SK-N-MC (cell line): ENCODE measurements around the gene NLRP9.
"Not testable (repeated sequence)": the region's sequence is repeated elsewhere in the genome, so short reads cannot be mapped to it uniquely, and the experiment has no call there.

ENCODE experiments used
- DNase-seq: peaks from one replicate; pipeline ENCODE4 v3.0.0-alpha.2; 2011; ENCODE audit warnings: low read depth, low spot score
- H3K27ac ChIP-seq: fragments of 200-600 bp; sonication (generic); 2 replicates; pipeline ENCODE4 v1.5.1; 2016; ENCODE audit warnings: mixed run types
- H3K36me3 ChIP-seq: fragments of 200-600 bp; sonication (generic); 2 replicates; pipeline ENCODE4 v1.6.1; 2017; ENCODE audit warnings: antibody characterized with exemption, low read length, mixed read lengths; ENCODE audit not compliant: insufficient read depth
- H3K4me3 ChIP-seq: fragments of 200-600 bp; sonication (generic); 2 replicates; pipeline ENCODE4 v1.5.1; 2016
- H3K9ac ChIP-seq: fragments of 200-600 bp; sonication (generic); 2 replicates; pipeline ENCODE4 v1.8.0; 2017; ENCODE audit warnings: mixed run types, mixed read lengths; ENCODE audit not compliant: insufficient read length
- H3K9me3 ChIP-seq: fragments of 200-600 bp; sonication (generic); 2 replicates; pipeline ENCODE4 v1.6.1; 2017; ENCODE audit warnings: low read depth, mild to moderate bottlenecking, antibody characterized with exemption, low read length, moderate library complexity, mixed read lengths
- EZH2 ChIP-seq: fragments of 200-600 bp; sonication (generic); IDR thresholded peaks from one replicate; pipeline ENCODE4 v1.6.1; 2017; ENCODE audit warnings: antibody characterized with exemption
- FOXP2 ChIP-seq: optimal IDR thresholded peaks from 2 replicates; pipeline ENCODE3; 2011; ENCODE audit warnings: mild to moderate bottlenecking, moderate library complexity; ENCODE audit not compliant: insufficient read depth; ENCODE audit errors: extremely low read length, control extremely low read depth
- POLR2AphosphoS5 ChIP-seq: IDR thresholded peaks from 2 replicates; pipeline ENCODE4 v1.6.1; 2012; ENCODE audit warnings: mild to moderate bottlenecking, low read depth, low read length, borderline replicate concordance

The NLRP9 gene

GRCh38 chr19:55738302-55738701 lies at the start of gene NLRP9:
NLRP9 (minus strand) TSS chr19:55738402; CDS start chr19:55738374, 28 bp downstream.
- no peak within 1 kb of the TSS for H3K9ac ChIP-seq
- no peaks in the 10 kb centered on the region for H3K9me3 ChIP-seq
- no peak within 1 kb of the TSS for H3K27ac ChIP-seq
- H3K4me3 ChIP-seq, result no peak within 1 kb of the TSS
- no peaks in the 10 kb centered on the region for H3K36me3 ChIP-seq
- TF ChIP-seq POLR2AphosphoS5 (no peak), FOXP2 (no peak), EZH2 (no peak)
- DNase-seq, result no peak

- no peak for TF ChIP-seq FOXP2
- TF ChIP-seq POLR2AphosphoS5, result no peak
- TF ChIP-seq EZH2, result no peak
- Histone ChIP-seq H3K36me3 (no peaks in the 10 kb centered on the region), H3K9me3 (no peaks in the 10 kb centered on the region), H3K9ac (no peak overlapping the region), H3K27ac (no peak overlapping the region), H3K4me3 (no peak overlapping the region)
- no peak for DNase-seq
These were observed 42.9 kb upstream of the NLRP9 start for GRCh38 chr19:55781112-55781511.

- Histone ChIP-seq H3K36me3 (no peaks in the 10 kb centered on the region), H3K9me3 (no peaks in the 10 kb centered on the region), H3K9ac (no peak overlapping the region), H3K27ac (no peak overlapping the region), H3K4me3 (no peak overlapping the region)
- DNase-seq, result no peak
- TF ChIP-seq FOXP2 (no peak), EZH2 (no peak), POLR2AphosphoS5 (no peak)
These were observed 40.1 kb upstream of the NLRP9 start for GRCh38 chr19:55778331-55778730.

DNA sequence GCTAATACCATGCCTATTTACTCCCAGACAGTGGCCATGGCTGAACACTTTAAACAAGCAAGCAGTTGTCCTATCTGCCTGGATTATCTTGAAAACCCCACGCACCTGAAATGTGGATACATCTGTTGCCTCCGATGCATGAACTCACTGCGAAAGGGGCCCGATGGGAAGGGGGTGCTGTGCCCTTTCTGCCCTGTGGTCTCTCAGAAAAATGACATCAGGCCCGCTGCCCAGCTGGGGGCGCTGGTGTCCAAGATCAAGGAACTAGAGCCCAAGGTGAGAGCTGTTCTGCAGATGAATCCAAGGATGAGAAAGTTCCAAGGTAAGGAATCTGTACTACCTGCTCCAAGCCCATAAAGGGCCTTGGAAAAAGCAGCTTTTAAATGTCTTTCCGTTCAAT lies 39.3 kb upstream of the NLRP9 start:
- TF ChIP-seq POLR2AphosphoS5, result no peak
- no peak for TF ChIP-seq FOXP2
- TF ChIP-seq EZH2, result no peak
- Histone ChIP-seq H3K36me3 (no peaks in the 10 kb centered on the region), H3K27ac (no peak overlapping the region), H3K4me3 (no peak overlapping the region), H3K9me3 (no peaks in the 10 kb centered on the region), H3K9ac (no peak overlapping the region)
- DNase-seq, result no peak

DNA sequence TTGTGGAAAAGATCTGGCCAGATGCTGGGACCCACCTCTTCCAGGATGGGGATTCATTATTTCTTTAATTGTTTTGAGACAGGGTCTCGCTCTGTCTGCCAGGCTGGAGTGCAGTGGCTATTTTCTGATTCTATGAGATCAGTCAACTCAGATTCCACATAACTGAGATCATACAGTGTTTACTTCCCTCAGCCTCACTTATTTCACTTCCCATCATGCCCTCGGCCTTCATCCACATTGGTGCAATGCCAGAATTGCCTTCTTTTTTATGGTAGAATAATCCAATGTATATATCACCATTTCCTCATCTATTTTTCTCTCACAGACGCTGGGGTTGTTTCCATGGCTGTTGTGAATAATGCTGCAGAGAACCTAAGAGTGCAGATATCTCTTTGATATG lies 31.4 kb upstream of the NLRP9 start:
- not testable (repeated sequence) for H3K9me3 ChIP-seq, H3K4me3 ChIP-seq, H3K36me3 ChIP-seq, H3K9ac ChIP-seq, H3K27ac ChIP-seq, DNase-seq

DNA sequence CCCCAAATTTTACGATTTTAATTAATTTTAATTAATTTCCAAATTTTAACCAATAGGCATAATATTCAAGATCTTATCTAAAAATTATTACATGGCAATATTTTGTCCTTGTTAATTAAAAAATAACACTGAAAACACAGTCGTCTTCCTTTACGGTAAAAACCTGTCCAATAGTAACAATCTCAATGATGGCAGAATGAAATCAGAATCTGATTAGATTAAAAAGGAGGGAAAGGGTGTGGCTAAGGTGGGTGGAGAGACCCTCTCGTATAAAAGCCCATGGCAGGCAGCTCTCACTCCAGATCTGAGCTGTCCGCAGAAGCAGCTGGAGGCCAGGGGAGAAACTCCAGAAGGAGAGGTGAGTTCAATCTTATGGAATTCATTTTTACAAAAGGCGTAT lies 30.6 kb upstream of the NLRP9 start, which contains the start of gene RFPL4AL1:
Gene RFPL4AL1, plus strand, starts transcription at position 301 of the 400 bp plus-strand sequence. CDS start 2,687 bp downstream, outside the sequence.
- H3K4me3 ChIP-seq, H3K27ac ChIP-seq, H3K36me3 ChIP-seq, H3K9ac ChIP-seq, DNase-seq, H3K9me3 ChIP-seq: not testable (repeated sequence)

DNA sequence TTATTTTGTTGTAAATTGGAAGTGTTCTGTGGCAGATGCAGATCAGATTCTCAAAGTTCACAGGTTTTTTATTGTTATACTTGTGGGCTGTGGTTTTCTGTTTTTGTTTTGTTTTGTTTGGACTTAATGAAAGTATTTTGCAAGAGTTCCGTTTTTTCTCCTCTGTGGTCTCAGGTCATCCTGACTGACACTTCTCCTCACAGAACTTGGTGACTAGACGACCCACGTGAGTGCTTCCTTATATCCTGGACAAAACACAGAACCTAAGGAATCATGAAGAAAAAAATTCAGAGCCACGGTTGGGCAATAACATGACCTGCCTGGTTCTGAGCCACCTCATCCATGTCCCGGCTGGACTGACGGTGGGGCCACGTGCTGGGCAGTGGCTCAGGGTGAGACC lies 28.3 kb upstream of the NLRP9 start:
- no peaks in the 10 kb centered on the region for H3K36me3 ChIP-seq
- TF ChIP-seq FOXP2, result no peak
- TF ChIP-seq POLR2AphosphoS5, result no peak
- no peak for TF ChIP-seq EZH2
- no peak for DNase-seq
- H3K27ac ChIP-seq, result no peak overlapping the region
- no peak overlapping the region for H3K4me3 ChIP-seq
- H3K9me3 ChIP-seq, result no peaks in the 10 kb centered on the region
- no peak overlapping the region for H3K9ac ChIP-seq

DNA sequence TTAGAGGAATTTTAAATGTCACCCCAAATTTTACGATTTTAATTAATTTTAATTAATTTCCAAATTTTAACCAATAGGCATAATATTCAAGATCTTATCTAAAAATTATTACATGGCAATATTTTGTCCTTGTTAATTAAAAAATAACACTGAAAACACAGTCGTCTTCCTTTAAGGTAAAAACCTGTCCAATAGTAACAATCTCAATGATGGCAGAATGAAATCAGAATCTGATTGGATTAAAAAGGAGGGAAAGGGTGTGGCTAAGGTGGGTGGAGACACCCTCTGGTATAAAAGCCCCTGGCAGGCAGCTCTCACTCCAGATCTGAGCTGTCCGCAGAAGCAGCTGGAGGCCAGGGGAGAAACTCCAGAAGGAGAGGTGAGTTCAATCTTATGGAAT lies 20.6 kb upstream of the NLRP9 start, which contains the start of gene RFPL4A:
Gene RFPL4A, plus strand, starts transcription at position 301 of the 400 bp plus-strand sequence. CDS start 2,704 bp downstream, outside the sequence.
- H3K27ac ChIP-seq, H3K36me3 ChIP-seq, H3K9ac ChIP-seq, DNase-seq, H3K4me3 ChIP-seq, H3K9me3 ChIP-seq: not testable (repeated sequence)

DNA sequence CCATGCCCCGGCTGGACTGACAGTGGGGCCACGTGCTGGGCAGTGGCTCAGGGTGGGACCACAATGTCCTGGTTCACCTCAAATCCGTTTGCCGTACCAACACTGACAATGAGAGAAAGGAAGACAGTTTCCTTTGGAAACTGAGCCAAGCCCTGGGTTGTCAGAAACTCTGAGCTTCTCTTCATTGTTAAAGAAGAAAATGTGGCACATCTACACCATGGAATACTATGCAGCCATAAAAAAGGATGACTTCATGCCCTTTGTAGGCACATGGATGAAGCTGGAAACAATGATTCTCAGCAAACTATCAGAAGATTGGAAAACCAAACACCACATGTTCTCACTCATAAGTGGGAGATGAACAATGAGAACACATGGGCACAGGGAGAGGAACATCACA lies 18.6 kb upstream of the NLRP9 start:
- H3K9me3 ChIP-seq, result not testable (repeated sequence)

DNA sequence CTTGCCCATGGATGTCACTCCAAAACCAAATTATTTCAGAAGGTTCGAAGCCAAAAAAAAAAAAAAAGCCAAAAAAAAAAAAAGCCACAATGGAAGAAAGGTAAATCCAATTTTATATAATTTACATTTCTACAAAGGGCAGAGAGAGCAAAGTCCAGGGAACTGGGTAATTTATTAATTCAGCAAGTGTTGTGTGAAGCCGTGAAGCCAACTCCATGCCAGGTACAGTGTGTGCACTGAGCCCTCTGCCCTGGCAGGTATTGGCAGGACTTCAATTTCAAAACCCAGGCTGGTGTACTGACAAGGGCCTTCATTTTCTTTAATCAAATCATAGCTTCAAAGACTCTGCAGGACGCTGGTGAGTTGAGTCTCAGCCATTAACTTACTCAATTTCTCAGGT lies 15.2 kb upstream of the NLRP9 start:
- H3K4me3 ChIP-seq, result no peak overlapping the region
- H3K27ac ChIP-seq, result no peak overlapping the region
- no peak for DNase-seq
- TF ChIP-seq FOXP2 (no peak), EZH2 (no peak), POLR2AphosphoS5 (no peak)
- H3K9ac ChIP-seq, result no peak overlapping the region
- H3K36me3 ChIP-seq, result no peaks in the 10 kb centered on the region
- H3K9me3 ChIP-seq, result no peaks in the 10 kb centered on the region

More for the DNA sequence above, 18.6 kb upstream of the NLRP9 start:
- not testable (repeated sequence) for H3K27ac ChIP-seq, DNase-seq, H3K36me3 ChIP-seq, H3K4me3 ChIP-seq, H3K9ac ChIP-seq

- no peak for TF ChIP-seq EZH2
- no peak for TF ChIP-seq POLR2AphosphoS5
- no peak for TF ChIP-seq FOXP2
- no peak overlapping the region for H3K9ac ChIP-seq
- DNase-seq, result no peak
- H3K27ac ChIP-seq, result no peak overlapping the region
- no peaks in the 10 kb centered on the region for H3K36me3 ChIP-seq
- H3K4me3 ChIP-seq, result no peak overlapping the region
- no peaks in the 10 kb centered on the region for H3K9me3 ChIP-seq
These were observed 12.5 kb upstream of the NLRP9 start for GRCh38 chr19:55750715-55751114.

DNA sequence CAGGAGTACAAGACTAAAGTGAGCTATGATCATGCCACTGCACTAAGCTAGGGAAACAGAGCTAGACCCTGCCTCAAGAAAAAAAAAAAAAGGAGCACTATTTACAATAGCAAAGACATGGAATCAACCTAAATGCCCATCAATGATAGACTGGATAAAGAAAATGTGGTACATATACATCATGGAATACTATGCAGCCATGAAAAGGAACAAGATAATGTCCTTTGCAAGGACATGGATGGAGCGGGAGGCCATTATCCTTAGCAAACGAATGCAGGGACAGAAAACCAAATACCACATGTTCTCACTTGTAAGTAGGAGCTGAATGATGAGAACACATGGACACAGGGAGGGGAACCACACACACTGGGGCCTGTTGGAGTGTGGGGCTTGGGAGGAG lies 7.8 kb downstream of the NLRP9 start:
- DNase-seq, H3K4me3 ChIP-seq, H3K27ac ChIP-seq, H3K9ac ChIP-seq, H3K9me3 ChIP-seq, H3K36me3 ChIP-seq: not testable (repeated sequence)
